HG02981 (cell line): ENCODE data around the gene SPIN2A.
"Not testable (repeated sequence)": the region's sequence is repeated elsewhere in the genome, so short reads cannot be mapped to it uniquely, and the experiment has no call there.

Experiments
- ATAC-seq: cut with Tn5 transposase; IDR thresholded peaks from one replicate; pipeline ENCODE4 v1.9.1; 2021; ENCODE audit warnings: mild to moderate bottlenecking, moderate library complexity; ENCODE audit not compliant: unreplicated experiment

Gene SPIN2A

GRCh38 chrX:57103489-57103888 lies 33.7 kb downstream of the SPIN2A start:
- ATAC-seq: no peak

GRCh38 chrX:57102918-57103317 lies 34.3 kb downstream of the SPIN2A start:
- ATAC-seq: not testable (repeated sequence)
